SK-N-MC (cell line): ENCODE data around the gene LRP5.

Source experiments
- EZH2 ChIP-seq: fragments of 200-600 bp; sonication (generic); IDR thresholded peaks from one replicate; pipeline ENCODE4 v1.6.1; 2017; ENCODE audit warnings: antibody characterized with exemption
- FOXP2 ChIP-seq: optimal IDR thresholded peaks from 2 replicates; pipeline ENCODE3; 2011; ENCODE audit warnings: mild to moderate bottlenecking, moderate library complexity; ENCODE audit not compliant: insufficient read depth; ENCODE audit errors: extremely low read length, control extremely low read depth
- POLR2AphosphoS5 ChIP-seq: IDR thresholded peaks from 2 replicates; pipeline ENCODE4 v1.6.1; 2012; ENCODE audit warnings: mild to moderate bottlenecking, low read depth, low read length, borderline replicate concordance

DNA sequence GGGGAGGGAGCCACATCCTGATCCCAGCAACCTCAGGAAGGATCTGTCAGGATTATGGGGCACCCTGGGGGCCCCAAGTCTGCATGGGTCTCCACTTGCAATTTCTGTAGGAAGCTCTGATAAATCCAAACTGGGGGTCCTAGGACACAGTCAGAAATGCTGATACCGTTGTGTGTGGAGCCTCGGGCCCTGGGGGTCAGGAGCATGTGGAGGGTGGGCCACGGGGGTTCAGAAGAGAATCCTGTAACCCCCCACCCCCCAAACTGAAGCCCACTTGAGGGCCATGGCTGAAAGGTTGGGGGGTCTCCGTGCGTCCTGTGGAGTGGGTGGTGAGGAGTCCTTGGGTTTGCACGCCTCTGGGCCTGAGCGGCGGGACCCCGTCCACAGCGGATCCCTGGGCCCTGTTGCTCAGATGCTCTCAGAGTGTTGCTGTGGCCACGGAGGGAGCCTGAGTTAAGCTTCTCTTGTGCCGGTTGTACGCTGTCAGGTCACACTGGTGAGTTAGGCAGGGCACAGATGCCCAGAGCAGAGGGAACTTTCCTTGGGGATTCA, 72.2 kb downstream of the LRP5 start:
- TF ChIP-seq POLR2AphosphoS5 (no peak), EZH2 (no peak), FOXP2 (no peak)
